IPS-18a (cell line): ENCODE data around the gene LIN28B.
A peak's percentile ranks its signal among the peaks of the same experiment; 100 is the strongest.

Source experiments
- H3K27ac ChIP-seq: one replicate; pipeline ENCODE4 v1.5.1; 2013; ENCODE audit warnings: low read length
- H3K27me3 ChIP-seq: one replicate; pipeline ENCODE4 v1.6.1; 2013; ENCODE audit warnings: mild to moderate bottlenecking, low read length; ENCODE audit not compliant: control insufficient read depth, insufficient read depth
- H3K36me3 ChIP-seq: one replicate; pipeline ENCODE4 v1.6.1; 2013; ENCODE audit warnings: low read depth, low read length; ENCODE audit not compliant: control insufficient read depth
- H3K4me1 ChIP-seq: one replicate; pipeline ENCODE4 v1.6.1; 2013; ENCODE audit warnings: low read depth, low read length; ENCODE audit not compliant: control insufficient read depth
- H3K4me3 ChIP-seq: one replicate; pipeline ENCODE4 v1.5.1; 2013; ENCODE audit warnings: low read length
- H3K9ac ChIP-seq: one replicate; pipeline ENCODE4 v1.6.1; 2013; ENCODE audit warnings: mild to moderate bottlenecking, low read length, moderate library complexity
- H3K9me3 ChIP-seq: one replicate; pipeline ENCODE4 v1.6.1; 2013; ENCODE audit warnings: low read depth, low read length; ENCODE audit not compliant: control insufficient read depth

Gene LIN28B, protein sequence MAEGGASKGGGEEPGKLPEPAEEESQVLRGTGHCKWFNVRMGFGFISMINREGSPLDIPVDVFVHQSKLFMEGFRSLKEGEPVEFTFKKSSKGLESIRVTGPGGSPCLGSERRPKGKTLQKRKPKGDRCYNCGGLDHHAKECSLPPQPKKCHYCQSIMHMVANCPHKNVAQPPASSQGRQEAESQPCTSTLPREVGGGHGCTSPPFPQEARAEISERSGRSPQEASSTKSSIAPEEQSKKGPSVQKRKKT

DNA sequence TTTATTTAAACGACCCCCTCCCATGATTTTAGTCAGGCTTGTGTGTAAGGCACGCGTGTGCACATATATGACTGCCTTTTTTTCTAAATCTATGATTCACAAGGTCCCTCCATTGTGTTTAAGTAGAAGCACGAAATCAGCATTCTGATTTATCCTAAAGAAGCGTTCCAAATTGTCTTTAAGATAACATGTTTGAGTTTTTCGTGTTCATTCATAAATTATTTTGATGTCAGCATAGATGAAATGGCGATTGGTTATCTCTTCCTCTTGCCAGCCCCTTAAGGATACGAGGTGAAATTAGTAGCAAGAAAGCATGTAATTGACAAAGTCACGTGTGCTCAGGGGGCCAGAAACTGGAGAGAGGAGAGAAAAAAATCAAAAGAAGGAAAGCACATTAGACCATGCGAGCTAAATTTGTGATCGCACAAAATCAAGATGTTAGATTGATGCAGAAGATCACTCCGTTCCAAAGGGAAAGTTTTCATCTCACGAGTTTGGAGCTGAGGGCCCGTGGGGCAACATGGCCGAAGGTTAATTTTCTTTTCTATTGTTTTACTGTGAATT, at the start of gene LIN28B:
LIN28B (plus strand) TSS at position 377 of the 564 bp plus-strand sequence; CDS start at position 521, 144 bp downstream.
- Histone ChIP-seq H3K27ac (peak within 1 kb of the TSS; percentile 98), H3K9me3 (no peaks in the 10 kb centered on the region), H3K27me3 (no peaks in the 10 kb centered on the region), H3K4me3 (peak within 1 kb of the TSS; percentile 96), H3K4me1 (peaks cover 29% of the 10 kb centered on the region), H3K9ac (peak within 1 kb of the TSS; percentile 99), H3K36me3 (peaks cover 4% of the 10 kb centered on the region)

DNA sequence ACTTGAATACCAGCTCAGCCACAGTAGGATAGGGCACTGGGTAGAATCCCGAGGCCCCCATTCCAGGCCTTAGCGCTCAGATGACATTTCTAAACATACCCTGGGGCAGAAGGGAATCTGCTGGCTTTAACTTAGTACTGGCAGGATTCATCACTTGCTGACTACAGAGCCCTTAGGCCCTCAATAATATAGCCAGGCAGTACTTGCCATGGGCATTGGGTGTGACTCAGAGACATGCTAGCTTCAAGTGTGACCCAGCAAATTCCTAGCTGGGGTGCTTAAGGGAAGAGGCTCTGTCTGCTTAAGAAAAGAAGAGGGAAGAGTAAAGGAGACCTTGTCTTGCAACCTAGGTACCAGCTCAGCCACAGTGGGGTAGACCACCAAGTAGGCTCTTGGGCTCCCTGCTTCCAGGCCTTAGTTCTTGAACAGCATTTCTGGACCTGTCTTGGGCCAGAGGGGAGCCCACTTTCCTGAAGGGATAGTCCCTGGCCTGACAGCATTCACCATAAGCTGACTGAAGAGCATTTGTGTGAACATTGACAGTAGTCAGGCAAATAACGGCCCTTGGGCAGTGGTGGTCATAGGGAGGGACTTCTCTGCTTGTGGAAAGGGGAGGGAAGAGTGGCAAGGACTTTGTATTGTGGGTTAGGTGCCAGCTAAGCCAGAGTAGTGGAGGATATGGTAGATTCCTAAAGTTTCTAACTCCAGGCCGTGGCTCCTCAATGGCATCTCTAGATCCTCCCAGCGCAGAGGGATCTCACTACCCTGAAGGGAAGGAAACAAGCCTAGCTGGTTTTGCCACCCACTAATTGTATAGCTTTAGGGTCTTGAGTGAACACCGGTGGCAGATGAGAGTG, 48.6 kb upstream of the LIN28B start:
- H3K9me3 ChIP-seq = no peaks in the 10 kb centered on the region
- no peaks in the 10 kb centered on the region for H3K4me1 ChIP-seq
- no peak overlapping the region for H3K4me3 ChIP-seq
- H3K36me3 ChIP-seq = no peaks in the 10 kb centered on the region
- H3K27me3 ChIP-seq = no peaks in the 10 kb centered on the region
- no peak overlapping the region for H3K9ac ChIP-seq
- H3K27ac ChIP-seq = no peak overlapping the region

DNA sequence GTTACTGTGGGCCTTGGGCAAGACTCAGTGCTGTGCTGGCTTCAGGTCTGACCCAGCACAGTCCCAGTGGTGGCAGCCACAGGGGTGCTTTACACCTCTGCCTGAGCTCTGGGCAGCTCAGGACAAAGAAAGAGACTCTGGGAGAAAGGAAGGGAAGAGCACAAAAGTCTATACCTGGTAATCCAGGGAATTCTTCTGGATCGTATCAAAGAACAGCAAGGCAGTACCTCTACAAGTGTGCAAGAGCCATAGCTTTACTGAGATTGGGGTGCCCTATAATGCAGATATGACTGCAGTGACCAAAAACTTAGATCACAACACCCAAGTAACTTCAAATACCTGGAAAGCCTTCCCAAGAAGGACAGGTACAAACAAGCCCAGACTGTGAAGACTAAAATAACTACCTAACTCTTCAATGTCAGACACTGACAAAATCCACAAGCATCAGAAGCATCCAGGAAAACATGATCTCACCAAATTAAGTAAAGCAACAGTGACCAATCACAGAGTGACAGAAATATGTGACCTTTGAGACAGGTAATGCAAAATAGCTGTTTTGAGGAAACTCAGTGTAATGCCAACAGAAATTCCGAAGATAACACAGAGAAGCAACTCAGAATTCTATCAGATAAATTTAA, 47.9 kb upstream of the LIN28B start:
- Histone ChIP-seq H3K9ac (no peak overlapping the region), H3K4me3 (no peak overlapping the region), H3K36me3 (no peaks in the 10 kb centered on the region), H3K9me3 (no peaks in the 10 kb centered on the region), H3K27me3 (no peaks in the 10 kb centered on the region), H3K27ac (no peak overlapping the region), H3K4me1 (no peaks in the 10 kb centered on the region)

DNA sequence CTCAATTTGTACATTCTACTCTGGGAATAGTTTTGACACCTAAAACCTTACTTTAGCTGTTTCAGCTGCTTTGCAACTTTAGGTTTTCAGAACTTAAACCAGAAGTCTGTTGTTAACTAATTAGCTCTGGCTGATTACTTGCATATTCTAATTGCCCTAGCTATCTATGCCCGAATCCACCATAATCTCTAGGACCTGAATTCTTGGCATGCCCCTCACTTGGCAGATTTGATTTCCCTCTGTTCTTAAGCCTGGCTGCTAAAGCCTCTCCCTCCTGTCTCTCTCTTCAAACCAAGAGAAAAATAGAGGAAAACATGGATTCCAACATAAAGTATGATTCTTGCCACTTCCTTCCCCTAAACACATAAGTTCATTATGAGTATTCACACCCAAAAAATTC, 35.0 kb upstream of the LIN28B start:
- Histone ChIP-seq H3K4me1 (no peaks in the 10 kb centered on the region), H3K9me3 (no peaks in the 10 kb centered on the region), H3K36me3 (no peaks in the 10 kb centered on the region), H3K9ac (no peak overlapping the region), H3K27me3 (no peaks in the 10 kb centered on the region), H3K27ac (no peak overlapping the region), H3K4me3 (no peak overlapping the region)

DNA sequence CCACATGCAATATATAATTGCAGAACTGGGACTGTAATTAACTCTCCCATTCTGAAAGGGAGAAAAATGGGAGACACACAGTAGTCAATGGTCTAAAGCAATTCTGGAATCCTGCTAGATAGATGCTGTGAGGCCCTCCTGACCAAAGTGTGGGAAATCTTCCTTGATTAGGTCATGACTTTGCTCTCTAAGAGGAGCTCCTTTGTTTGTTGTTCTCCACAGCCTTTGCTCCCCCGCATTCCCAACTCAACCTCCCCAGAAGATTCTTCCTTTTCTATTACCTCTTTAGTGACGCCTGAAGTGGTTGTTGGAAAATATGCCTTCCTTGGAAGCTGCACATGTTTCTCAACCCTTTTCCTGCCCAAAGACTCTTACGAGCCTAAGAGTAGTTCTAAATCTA, 28.8 kb upstream of the LIN28B start:
- Histone ChIP-seq H3K9me3 (no peaks in the 10 kb centered on the region), H3K27me3 (no peaks in the 10 kb centered on the region), H3K9ac (no peak overlapping the region), H3K36me3 (no peaks in the 10 kb centered on the region), H3K4me1 (peaks cover 14% of the 10 kb centered on the region), H3K4me3 (no peak overlapping the region), H3K27ac (no peak overlapping the region)

DNA sequence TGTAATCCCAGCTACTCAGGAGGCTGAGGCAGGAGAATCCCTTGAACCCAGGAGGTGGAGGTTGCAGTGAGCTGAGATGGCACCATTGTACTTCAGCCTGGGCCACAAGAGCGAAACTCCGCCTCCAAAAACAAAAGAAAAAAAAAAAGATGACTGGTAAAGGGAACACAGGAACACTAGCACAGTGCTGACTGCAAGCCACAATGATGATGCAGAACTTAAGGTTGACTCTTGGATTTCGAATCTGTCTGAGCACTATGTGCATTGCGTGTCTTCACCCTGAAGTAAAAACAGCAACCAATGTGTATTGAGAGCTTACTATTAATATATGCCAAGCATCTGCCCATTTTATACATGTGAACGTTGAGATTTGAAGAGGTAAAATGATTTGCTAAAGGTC, 27.6 kb upstream of the LIN28B start:
- H3K9me3 ChIP-seq = no peaks in the 10 kb centered on the region
- no peak overlapping the region for H3K9ac ChIP-seq
- no peak overlapping the region for H3K4me3 ChIP-seq
- no peaks in the 10 kb centered on the region for H3K36me3 ChIP-seq
- no peak overlapping the region for H3K27ac ChIP-seq
- H3K4me1 ChIP-seq = peaks cover 14% of the 10 kb centered on the region
- no peaks in the 10 kb centered on the region for H3K27me3 ChIP-seq

DNA sequence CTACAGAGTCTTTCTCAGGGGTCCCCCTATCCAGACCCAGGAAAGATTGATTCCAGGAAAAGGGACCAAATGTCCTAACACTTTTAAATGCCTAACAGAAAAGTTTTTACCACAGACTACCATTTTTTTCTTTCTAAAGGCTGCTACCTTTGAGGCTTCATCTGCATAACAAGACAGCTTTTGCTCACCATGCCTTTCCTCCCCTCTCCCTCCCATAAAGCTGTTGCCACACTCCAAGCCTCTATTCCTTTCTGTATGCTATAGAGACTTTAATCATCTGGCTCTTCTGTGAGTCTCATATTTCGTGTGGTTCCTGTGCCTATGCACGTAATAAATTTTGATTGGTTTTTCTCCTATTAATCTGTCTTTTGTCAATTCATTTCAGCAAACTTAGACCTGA, 26.0 kb upstream of the LIN28B start:
- no peak overlapping the region for H3K9ac ChIP-seq
- no peaks in the 10 kb centered on the region for H3K36me3 ChIP-seq
- H3K4me1 ChIP-seq = peaks cover 14% of the 10 kb centered on the region
- H3K27ac ChIP-seq = no peak overlapping the region
- H3K4me3 ChIP-seq = no peak overlapping the region
- H3K9me3 ChIP-seq = no peaks in the 10 kb centered on the region
- H3K27me3 ChIP-seq = no peaks in the 10 kb centered on the region

DNA sequence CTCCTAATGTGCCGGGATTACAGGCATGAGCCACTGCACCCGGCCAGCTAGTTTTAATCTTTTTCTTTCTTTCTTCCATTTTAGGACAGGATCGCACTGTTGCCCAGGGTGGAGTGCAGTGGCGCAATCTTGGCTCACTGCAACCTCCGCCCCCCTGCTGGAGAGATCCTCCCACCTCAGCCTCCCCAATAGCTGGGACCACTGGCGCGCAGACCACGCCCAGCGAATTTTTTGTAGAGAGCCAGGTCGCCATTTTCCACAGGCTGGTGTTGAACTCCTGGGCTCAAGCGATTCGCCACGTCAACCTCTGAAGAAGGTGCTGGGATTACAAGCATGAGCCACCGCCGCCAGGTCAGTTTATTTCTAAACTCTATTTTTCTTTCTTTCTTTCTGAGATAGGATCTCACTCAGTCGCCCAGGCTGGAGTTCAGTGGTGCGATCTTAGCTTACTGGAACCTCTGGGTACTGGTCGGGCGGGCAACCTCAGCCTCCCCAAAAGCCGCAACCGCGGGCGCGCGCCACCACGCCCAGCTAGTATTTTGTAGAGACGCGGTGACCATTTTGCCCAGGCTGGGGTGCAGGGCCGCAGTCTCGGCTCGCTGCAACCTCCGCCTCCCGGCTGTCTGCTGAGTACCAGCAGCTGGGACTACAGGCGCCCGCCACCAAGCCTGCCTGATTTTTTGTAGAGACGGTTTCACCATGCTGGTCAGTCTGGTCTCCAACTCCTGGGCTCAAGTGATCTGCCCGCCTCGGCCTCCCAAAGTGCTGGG, 20.0 kb upstream of the LIN28B start:
- Histone ChIP-seq H3K27me3 (no peaks in the 10 kb centered on the region), H3K36me3 (no peaks in the 10 kb centered on the region), H3K4me3 (no peak overlapping the region), H3K27ac (no peak overlapping the region), H3K9me3 (no peaks in the 10 kb centered on the region), H3K9ac (no peak overlapping the region), H3K4me1 (peaks cover 8% of the 10 kb centered on the region)

DNA sequence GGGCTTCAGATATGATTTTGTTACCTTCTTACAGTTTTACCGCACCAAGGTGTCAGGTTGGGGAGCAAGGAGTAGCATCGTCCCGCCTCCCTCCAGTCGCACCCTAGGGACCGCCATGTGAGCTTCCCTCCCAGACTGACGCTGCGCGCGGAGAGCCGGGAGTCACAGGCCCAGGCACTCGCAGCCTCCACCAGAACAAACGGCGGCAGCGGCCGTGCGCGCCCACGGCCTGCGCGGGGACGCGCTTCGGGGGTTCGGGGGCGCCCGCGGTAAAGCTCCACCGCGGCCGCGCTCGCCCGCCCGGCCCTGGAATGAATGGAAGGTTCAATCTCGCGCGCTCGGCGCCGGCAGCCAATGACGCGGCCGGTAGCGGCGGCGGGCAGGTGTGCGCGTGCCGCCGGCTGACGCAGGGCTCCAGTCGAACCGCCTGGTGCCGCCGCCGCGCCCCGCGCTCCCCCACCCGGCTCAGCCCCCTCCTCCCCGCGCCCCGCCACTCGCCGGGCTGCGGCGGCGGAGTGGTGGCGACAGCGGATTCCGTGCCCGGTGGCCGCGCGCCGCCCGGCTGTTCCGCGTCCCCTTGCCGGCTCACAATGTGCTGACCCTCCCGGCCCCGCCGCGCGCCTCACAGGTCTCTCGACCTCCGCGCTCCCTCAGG, 16.5 kb upstream of the LIN28B start:
- no peaks in the 10 kb centered on the region for H3K27me3 ChIP-seq
- no peaks in the 10 kb centered on the region for H3K36me3 ChIP-seq
- no peaks in the 10 kb centered on the region for H3K9me3 ChIP-seq
- peak overlapping the region; percentile 83 for H3K9ac ChIP-seq
- H3K4me3 ChIP-seq = peak overlapping the region; percentile 98
- no peak overlapping the region for H3K27ac ChIP-seq
- peaks cover 29% of the 10 kb centered on the region for H3K4me1 ChIP-seq

DNA sequence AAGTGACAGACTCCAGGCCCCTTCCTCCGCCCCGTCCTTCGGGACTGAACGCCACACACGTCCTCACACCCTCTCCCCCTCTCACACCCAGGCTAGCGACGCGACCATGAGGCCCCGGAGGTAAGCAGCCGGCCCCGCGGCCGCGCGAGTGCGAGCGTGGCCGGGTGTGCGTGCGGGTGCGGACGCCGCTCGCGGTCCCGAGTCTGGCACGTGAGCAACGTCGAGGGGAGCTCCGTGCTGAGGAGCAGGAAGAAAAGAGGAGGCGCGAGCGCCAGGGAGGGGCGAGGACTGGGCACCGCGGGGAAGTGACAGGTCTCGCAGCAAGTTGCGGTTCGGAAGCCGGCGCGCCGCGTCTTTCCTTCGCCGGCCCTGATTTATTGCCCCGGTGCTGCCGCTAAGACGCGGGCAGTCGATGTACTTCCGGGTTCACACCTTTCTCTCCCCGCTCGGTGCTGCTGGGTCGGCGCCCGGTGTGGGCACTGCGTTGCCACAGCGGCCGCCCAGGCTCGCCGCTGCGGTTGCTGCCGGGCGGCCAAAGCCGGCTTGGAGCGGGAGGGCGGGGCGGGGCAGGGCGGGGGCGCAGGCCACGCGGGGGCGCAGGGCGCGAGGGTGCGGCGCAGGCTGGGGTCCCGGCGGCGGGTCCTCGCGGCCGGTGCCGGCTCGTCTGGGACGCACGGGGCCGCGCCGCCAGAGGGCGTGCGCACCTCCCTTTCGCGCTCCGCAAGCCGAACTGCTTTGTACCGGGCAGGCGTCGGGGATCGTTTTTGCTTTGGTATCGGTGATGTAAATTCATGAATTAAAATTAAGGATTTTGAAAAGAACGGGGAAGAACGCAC, 15.8 kb upstream of the LIN28B start:
- peak overlapping the region; percentile 78 for H3K27ac ChIP-seq
- H3K4me1 ChIP-seq = peaks cover 29% of the 10 kb centered on the region
- peak overlapping the region; percentile 98 for H3K4me3 ChIP-seq
- no peaks in the 10 kb centered on the region for H3K9me3 ChIP-seq
- H3K27me3 ChIP-seq = no peaks in the 10 kb centered on the region
- peak overlapping the region; percentile 92 for H3K9ac ChIP-seq
- no peaks in the 10 kb centered on the region for H3K36me3 ChIP-seq
